UCSD-AML1 (cell line): ENCODE results near the gene LGALS13.

Experiments used
- DNase-seq: peaks from one replicate; lab custom pipeline; 2025; ENCODE audit not compliant: unreplicated experiment; lab: John Stamatoyannopoulos, UW

LGALS13 gene, protein sequence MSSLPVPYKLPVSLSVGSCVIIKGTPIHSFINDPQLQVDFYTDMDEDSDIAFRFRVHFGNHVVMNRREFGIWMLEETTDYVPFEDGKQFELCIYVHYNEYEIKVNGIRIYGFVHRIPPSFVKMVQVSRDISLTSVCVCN

DNA sequence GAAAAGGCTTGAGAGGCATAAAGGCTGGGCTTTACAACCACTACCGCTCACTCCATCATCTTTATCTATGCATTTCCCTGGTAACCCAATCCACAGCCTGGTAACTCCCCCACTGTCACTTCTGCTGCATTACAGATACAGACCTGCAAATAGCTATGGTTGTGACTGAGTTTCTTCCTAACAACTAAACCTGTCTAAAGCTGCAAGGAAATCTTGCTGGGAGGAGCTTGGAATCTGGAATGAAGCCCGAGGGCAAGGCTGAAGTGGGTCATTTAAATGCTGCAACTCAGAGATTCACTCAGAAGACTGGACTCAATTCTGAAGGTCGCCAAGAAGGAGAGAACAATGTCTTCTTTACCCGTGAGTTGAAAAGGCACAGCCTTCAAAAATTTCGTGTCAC is at the start of gene LGALS13:
TSS of gene LGALS13 (plus strand) at position 301 of the 400 bp plus-strand sequence. CDS start at position 346, 45 bp downstream.
- no peak for DNase-seq

DNA sequence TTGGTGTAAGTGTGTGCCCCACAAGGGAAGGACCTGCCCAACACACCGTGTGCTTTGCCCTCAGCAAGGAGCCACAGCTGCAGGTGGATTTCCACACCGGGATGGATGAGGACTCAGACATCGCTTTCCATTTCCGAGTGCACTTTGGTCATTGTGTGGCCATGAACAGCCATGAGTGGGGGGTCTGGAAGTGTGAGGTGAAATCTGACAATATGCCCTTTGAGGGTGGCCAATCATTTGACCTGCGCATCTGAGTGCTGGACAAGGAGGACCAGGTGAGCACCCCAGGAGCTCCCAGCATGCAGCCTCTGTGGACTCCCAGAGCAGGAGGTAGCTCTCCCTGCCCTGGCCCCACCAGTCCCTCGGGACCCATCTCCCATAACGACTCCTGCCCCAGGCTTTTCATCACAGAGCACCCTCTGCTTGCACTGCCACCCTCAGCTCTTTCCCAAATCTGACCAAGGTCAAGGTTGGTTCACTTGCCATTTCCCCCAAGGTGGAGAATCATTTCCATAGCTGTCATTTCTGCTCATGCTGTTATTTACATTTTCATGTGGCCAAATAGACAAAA is 49.2 kb upstream of the LGALS13 start:
- no peak for DNase-seq

DNA sequence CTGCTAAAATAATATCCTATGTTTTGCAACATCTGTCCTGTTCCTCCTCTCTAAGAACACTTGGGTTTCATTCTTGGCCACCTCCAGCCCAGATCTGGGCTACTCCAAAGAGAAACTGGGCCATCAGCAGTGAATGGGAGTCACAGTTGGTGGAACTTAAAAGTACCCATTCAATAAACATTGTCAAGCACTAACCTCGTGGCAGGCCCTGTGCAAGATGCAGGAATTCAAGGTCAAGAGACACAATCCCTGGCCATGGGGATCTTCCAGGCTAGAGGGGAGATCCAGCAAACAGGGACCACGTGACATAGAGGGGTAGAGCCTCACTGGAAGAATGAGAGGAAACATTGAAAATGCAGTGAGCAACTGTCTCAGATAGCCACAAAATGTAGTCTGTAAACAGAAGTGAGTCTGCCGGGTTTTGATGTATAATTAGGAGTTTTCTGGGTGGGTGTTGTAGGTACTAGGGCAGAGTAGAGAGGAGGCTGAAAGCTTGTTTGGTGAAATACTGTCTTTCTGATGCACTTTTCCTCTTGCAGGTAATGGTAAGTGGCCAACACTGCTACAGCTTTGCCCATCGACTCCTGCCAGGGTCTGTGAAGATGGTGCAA is 47.5 kb upstream of the LGALS13 start:
- DNase-seq: no peak

DNA sequence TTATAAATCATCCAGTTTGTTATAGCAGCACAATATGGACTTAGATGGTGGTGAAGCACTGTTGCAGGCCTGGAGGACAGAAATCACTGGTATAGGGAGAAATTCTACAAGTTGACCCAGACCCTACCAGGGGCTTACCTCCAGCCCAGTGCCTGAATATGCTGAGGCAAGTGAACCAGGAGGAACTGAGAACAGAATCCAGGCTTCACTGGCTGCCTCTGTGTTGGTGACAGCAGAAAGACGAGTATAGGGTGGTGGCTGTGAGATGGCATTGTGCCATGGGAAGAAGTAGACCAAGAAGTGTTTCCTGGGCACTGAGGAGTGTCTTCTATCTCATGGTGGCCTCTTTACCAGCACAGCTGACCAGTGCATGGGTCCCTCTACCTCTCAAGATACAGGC is 46.4 kb upstream of the LGALS13 start:
- DNase-seq: no peak

DNA sequence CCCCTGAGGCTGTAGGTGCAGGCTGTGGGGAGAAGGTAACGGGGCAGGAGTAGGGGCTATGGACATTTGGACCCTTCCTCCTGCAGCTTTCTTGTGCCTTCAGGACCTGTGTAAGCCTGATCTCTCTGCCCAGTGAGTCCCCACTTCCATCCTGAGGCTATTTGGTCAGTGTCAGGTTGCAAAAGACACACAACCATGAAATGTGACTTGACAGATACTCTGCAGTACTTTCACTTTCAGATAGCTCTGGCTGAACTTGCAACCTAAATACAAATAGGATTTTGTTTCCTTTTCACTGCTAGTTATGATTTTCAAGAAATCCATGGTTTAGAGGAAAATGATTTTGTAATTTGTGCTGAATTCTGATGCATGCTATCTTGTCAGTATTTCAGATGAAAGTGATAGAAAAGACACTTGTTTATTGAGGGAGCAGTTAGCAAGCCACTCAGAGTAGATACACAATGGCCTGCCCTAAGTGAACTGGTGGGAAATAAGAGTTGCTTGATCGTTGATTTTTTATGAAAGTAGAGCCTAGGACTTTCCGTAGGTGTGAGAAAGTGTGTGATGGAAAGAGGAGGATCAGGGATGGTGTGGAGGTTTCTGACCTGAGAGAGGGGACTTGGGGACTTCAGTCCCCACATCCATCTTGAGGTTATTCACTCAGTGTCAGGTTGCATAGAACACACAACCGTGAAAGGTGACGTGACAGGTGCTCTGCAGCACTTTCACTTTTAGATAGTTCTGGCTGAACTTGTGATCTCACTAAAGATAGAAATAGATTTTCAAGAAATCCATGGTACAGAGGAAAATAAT is 44.3 kb upstream of the LGALS13 start:
- DNase-seq: no peak

DNA sequence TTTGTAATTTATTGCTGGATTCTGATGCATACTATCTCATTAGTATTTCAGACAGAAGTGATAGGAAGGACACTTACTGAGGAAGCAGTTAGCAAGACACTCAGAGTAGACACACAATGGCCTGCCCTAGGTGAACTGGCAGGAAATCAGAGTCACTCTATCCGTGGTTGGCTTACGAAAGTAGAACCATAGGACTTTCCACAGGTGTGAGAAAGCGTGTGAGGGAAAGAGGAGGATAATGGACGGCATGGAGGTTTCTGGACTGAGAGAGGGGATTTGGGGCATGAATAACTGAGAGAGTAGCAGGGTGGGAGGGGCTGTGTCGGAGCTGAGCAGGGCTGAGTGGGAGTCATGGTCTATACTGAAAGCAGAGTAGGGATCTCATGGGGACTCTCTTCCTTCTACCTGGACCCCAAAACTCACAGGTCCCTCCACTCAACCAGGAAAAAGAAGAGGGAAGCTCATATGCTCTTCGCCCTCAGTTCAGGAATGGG is 43.7 kb upstream of the LGALS13 start:
- DNase-seq: no peak

DNA sequence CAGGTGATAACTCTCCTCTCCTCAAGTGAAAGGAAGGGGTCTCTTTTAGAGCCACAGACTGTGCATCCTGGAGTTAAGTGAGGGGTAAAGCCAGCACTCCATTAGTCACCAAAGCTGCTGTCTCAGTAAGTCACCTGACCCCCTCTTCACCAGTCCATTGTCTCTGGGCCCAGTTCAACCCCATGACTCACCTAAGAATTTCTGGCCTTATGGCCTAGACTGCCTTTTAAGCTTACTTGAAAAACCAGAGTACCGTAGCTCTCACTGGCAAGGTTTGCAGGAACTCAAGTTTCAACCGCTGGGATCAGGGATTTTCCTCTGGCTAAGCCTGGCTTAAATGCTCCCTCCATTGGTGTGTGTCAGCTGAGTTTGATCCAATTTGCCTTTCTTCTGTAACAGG is 38.9 kb upstream of the LGALS13 start:
- no peak for DNase-seq

DNA sequence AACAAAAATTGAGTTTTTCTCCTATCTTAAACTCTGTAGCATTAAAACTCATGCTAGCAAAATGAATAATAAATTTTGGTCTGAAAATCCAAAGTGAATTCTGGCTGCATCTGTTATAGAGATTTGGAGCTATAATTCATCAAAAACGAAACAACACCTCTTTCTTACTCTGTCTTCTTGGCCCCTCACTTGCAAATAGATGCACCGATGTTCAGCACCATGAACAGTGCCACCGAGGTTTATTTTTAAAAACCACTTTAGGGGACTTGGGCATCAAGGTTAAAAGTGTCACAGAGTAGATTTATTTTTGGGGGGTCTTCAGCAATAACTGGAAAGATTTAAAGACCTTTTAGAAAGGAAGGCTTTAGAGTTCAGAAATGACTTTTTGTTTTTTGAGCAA is 36.3 kb upstream of the LGALS13 start:
- no peak for DNase-seq

DNA sequence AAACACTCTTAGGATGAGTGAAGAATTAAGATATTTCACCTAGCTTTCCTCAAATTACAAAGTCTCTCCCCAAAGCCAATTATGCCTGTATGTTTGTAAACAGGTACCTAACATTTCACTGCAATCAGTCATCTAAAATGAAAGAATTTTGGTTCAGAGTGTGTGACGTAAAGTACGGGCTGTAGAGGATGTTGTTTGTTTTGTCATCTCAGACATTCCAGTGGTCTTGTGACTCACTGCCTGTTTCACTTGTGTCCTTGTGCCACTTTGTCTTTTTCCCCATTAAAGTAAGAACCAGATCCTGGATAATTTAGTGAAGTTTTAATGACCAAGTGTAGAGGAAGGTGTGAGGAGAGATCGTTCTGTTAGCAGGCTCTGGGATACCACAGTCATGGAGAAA is 33.7 kb upstream of the LGALS13 start:
- DNase-seq: no peak

DNA sequence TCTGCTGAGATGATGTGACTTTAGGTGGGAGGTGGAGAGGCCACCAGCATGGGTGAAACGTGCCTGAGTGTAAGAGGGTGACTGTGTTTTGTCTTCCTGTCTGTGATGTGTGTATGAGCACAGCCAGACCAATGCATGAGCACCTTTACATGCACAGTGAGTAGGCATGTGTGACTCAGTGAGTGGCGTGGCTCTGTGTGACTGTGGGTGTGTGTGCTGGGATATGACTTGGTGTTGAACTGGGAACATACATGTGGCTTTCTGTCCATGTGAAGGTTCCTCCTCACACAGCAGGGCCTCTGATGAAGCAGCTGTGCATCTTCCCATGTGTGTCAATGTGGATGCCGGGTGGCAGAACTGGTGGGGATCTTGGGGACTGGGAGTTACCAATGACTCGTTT is 19.9 kb upstream of the LGALS13 start:
- no peak for DNase-seq

DNA sequence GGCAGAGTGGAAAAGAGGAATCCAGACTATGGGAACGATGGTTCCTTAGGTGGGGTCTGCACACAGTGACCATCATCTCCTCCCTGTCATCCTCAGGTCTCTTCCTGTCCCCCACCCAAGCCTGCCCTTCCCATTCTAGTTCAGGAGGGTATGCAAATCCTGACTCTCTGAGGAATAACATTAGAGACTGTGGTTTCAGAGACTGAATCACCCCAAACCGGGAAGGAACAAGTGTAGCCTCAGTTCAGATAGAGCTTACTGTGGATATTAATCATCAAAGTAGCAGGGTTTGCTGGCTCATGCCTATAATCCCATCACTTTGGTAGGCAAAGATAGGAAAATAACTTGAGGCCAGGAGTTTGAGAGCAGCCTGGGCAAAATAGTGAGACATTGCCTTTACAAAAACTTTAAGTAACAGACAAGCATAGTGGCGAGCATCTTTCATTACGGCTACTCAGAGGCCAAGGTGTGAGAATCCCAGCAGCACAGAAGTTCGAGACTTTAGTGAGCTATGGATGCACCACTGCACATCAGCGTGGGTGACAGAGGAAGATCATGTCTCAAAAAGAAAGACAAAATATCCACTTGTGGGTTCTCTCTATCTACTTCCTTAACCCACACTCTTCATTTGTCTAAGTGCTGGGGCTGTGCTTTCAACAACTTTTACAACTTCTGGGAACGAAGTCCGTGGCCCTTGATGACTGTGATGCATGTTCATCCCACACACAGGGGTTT is 19.3 kb upstream of the LGALS13 start:
- DNase-seq: no peak

DNA sequence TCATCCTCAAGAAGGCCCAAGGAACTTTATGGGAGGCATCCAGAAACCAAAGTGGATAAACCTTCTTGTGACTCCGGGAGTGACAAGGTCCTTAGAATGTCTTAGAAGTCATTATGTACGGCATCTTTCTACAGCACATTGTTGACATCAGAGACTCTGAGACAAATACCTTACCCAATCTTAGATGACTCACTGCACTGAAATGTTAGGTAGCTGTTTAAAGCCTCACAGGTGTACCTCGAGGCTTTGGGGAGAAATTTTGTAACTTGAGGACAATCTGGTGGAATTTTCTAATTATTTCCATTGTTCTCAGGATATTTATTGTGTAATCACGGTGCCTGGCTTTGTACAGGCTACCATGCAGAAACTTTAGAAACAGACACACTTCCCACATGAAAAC is 14.8 kb upstream of the LGALS13 start:
- no peak for DNase-seq

DNA sequence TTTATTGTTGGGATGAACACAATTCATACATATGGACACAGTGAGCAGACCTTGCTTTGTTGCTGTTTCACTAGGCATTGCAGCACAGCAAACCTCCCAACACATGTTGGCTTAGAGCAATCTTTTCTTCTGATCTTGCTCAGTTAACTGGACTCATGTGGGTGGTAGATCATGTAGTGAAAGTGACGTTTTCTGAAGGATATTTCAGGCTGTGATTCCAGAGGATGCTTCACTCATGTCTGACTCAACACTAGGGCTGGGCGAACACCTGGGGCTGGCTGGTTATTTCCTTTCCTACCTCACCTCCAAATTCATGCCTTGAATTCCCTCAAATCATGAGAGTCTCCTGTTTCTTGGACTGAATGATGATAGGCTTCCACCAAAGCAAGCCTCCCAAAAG is 14.3 kb upstream of the LGALS13 start:
- no peak for DNase-seq

DNA sequence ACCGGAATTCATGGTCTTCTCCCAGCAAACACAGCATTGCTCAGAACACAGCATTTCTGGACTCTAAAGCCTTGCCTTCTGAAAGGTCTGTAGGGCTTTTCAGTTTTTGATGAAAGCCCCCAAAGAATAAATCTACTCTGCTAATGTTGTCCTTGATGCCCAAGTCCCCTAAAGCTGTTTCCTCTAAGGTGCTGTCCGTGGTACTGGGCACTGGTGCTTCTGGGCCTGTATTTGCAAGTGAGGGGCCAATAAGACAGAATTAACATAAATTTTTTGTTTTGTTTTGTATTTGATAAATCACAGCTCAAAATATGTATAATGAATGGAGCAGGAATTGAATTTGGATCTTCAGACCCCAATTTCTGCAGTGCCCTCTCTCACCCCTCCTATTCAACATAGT is 12.1 kb upstream of the LGALS13 start:
- no peak for DNase-seq

DNA sequence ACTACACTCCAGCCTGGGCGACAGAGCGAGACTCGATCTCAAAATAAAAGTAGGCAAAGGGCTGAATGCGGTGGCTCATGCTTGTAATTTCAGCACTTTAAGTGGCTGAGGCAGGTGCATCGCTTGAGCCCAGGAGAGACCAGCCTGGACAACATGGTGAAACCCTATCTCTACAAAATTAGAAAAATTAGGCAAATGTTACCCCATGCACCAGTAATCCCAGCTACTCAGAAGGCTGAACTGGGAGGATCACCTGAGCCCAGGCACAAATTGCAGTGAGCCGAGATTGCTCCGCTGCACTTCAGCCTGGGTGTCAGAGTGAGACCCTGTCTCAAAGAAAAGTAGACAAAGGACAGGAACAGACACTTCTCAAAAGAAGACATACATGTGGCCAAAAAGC is 9.9 kb upstream of the LGALS13 start:
- DNase-seq: no peak

DNA sequence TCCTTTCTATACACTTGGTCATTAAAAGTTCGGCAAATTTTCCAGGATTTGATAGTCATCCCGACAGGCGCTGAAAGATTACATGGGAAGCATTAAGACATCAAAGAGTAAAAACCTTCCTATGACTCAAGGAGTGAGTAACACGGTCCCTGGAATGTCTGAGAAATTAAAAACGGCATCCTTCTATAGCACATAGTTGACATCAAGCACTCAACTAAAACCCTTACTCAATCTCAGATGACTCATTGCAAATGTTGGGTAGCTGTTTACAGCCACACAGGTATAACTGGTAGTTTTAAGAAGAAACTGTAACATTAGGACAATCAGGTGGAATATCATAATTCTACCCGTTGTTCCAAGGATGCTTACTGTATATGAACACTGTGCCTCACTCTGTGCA is 6.4 kb upstream of the LGALS13 start:
- no peak for DNase-seq

DNA sequence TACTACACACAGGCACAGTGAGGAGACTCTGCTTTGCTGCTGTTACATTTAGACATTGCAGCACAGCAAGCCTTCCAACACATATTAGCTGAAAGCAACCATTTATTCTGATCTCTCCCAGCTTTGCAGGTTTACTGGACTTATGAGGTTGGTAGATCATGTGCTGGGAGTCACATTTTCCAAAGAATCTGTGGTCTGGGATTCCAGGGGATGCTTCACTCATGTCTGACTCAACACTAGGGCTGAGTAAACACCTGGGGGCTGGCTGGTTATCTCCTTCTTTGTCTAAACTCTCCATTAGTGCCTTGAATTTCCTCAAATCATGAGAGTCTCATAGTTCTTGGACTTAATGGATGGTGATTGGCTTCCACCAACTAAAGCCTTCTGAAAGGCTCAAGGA is 5.4 kb upstream of the LGALS13 start:
- DNase-seq: no peak

DNA sequence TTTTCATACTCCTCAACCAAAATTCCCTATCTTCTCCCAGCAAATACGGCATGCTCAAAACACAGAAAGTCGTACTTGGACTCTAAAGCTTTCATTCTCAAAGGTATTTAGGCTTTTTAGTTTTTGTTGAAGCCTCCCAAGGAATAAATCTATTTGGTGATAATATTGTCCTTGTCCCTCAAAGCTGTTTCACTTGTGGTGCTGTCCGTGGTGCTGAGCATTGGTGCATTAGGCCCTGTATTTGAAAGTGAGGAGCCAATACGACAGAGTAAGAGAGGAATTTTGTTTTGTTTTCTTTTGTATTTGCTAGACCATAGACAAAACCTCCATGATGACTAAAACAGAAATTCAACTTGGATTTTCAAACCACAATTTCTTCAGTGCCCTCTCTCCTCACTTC is 3.2 kb upstream of the LGALS13 start:
- peak; percentile 24 for DNase-seq

DNA sequence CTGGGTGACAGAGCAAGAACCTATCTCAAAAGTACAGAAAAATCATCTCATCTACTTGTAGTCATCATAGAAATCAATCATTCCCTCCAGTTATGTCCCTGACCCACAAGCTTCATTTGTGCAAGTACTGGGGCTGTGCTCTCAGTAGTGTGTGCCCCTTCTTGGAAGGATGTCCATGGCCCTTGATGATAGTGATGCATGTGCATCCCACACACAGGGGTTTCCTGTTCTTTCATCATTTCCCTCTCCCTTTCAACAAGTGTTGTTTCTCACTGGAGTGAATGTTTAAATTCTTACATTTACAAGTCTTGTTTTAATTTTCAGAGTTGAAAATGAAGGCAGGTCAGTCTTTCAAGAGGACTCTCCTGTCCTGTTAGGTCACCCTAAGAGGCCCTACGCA is 1.5 kb downstream of the LGALS13 start:
- no peak for DNase-seq

DNA sequence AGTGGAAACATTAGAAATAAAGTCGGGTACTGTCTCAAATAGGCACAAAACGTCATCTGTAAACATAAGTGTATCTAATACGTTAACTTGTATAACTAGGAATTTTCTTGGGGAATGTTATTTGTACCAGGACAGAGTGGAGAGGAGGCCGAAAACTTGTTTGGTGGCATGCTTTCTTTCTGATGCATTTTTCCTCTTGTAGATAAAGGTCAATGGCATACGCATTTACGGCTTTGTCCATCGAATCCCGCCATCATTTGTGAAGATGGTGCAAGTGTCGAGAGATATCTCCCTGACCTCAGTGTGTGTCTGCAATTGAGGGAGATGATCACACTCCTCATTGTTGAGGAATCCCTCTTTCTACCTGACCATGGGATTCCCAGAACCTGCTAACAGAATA is 4.7 kb downstream of the LGALS13 start:
- DNase-seq: no peak

DNA sequence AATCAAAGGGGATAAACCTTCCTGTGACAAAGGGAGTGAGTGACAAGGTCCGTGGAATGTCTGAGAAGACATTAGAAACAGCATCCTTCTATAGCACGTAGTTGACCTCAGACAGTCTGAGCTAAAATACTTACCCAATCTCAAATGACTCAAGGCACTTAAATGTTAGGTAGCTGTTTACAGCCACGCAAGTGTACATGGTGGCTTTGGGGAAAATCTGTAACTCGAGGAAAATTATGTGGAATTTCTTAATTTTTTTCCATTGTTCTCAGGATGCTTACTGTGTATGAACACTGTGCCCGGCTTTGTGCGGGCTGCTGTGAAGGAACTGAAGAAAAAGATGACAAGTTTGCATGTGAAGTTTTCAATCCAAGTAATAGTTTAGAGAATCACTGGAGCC is 5.2 kb downstream of the LGALS13 start:
- DNase-seq: no peak
